Ovary (tissue), 3 donors: ENCODE results near the gene GSK3B.

Experiments used
- POLR2A ChIP-seq: fragments of 450-650 bp; IDR thresholded peaks from one replicate; pipeline ENCODE4 v1.6.1; 2017; ENCODE audit warnings: antibody characterized with exemption, mild to moderate bottlenecking, moderate library complexity
- TF ChIP-seq, protein P1 (sequence below), 3 donors: fragments of 450-650 bp in 2 of 3; fragments of 200-600 bp in 1 of 3; IDR thresholded peaks; one replicate each; pipeline versions ENCODE4 v1.5.1 to v1.8.0; 2016 to 2022; ENCODE audit warnings: antibody characterized with exemption in 3 of 3, mild to moderate bottlenecking in 1 of 3
- donor health status: DM: no; HTN: no; CAD: no.

- TF ChIP-seq, protein P1, sequence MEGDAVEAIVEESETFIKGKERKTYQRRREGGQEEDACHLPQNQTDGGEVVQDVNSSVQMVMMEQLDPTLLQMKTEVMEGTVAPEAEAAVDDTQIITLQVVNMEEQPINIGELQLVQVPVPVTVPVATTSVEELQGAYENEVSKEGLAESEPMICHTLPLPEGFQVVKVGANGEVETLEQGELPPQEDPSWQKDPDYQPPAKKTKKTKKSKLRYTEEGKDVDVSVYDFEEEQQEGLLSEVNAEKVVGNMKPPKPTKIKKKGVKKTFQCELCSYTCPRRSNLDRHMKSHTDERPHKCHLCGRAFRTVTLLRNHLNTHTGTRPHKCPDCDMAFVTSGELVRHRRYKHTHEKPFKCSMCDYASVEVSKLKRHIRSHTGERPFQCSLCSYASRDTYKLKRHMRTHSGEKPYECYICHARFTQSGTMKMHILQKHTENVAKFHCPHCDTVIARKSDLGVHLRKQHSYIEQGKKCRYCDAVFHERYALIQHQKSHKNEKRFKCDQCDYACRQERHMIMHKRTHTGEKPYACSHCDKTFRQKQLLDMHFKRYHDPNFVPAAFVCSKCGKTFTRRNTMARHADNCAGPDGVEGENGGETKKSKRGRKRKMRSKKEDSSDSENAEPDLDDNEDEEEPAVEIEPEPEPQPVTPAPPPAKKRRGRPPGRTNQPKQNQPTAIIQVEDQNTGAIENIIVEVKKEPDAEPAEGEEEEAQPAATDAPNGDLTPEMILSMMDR (IDR thresholded peaks at IDR 0.05) = no peak
- no peak for TF ChIP-seq POLR2A
Observed at GRCh38 chr3:119965692-119966091, 128.6 kb downstream of the GSK3B start.
